ENCODE data around the gene SLC30A3. TPM values are rescaled to one million over a fixed set of nuclear protein-coding genes. Genes with fewer than 3 reads are reported as not detected.

The SLC30A3 gene
- total RNA-seq, 4 donors from 2014 or later = 0.44 TPM; not detected in 3

GRCh38 chr2:27209621-27210401 lies 53.0 kb downstream of the SLC30A3 start:
- DNase-seq (ENCODE audit: low spot score in 2 of 2) = no peak
- WGBS, 2 donors = 87 to 92% methylated on average over 6 of the region's 6 CpGs
- Histone ChIP-seq H3K9me3 (no peaks in the 10 kb centered on the region), H3K27ac (no peak overlapping the region), H3K4me1 (peaks cover 0 to 27% (median 9%) of the 10 kb centered on the region in 4 donors), H3K36me3 (peaks cover 0 to 51% (median 5%) of the 10 kb centered on the region in 3 donors), H3K4me3 (no peak overlapping the region), H3K27me3 (no peaks in the 10 kb centered on the region)
- no peak for TF ChIP-seq POLR2A (IDR thresholded peaks at IDR 0.05)
- no peak for TF ChIP-seq CTCF (IDR thresholded peaks at IDR 0.05)
- TF ChIP-seq EP300 (IDR thresholded peaks at IDR 0.05) = no peak

- H3K36me3 ChIP-seq = peaks cover 0 to 61% (median 5%) of the 10 kb centered on the region in 3 donors
- peaks cover 0 to 21% (median 9%) of the 10 kb centered on the region in 4 donors for H3K4me1 ChIP-seq
- no peak overlapping the region for H3K27ac ChIP-seq
- no peak overlapping the region for H3K4me3 ChIP-seq
- H3K27me3 ChIP-seq = no peaks in the 10 kb centered on the region
- no peaks in the 10 kb centered on the region for H3K9me3 ChIP-seq
- TF ChIP-seq CTCF (IDR thresholded peaks at IDR 0.05) (no peak), EP300 (IDR thresholded peaks at IDR 0.05) (no peak), POLR2A (IDR thresholded peaks at IDR 0.05) (no peak)
- WGBS, 2 donors = 83 to 86% methylated on average over 4 of the region's 4 CpGs
- no peak for DNase-seq (ENCODE audit: low spot score in 2 of 2)
Observed at GRCh38 chr2:27208486-27209050, 54.3 kb downstream of the SLC30A3 start.

GRCh38 chr2:27206346-27206745 lies 56.5 kb downstream of the SLC30A3 start:
- H3K27me3 ChIP-seq = no peaks in the 10 kb centered on the region
- TF ChIP-seq POLR2A (IDR thresholded peaks at IDR 0.05) (no peak), EP300 (IDR thresholded peaks at IDR 0.05) (no peak), CTCF (IDR thresholded peaks at IDR 0.05) (no peak)
- 90 to 96% methylated on average over 6 of the region's 6 CpGs for WGBS, 2 donors
- peaks cover 0 to 81% (median 5%) of the 10 kb centered on the region in 3 donors for H3K36me3 ChIP-seq
- no peak overlapping the region for H3K4me3 ChIP-seq
- no peak overlapping the region for H3K27ac ChIP-seq
- H3K4me1 ChIP-seq = peaks cover 0 to 10% (median 5%) of the 10 kb centered on the region in 4 donors
- H3K9me3 ChIP-seq = no peaks in the 10 kb centered on the region
- no peak for DNase-seq (ENCODE audit: low spot score in 2 of 2)

GRCh38 chr2:27205206-27205605 lies 57.6 kb downstream of the SLC30A3 start:
- 66 to 68% methylated on average over 8 of the region's 8 CpGs for WGBS, 2 donors
- peaks cover 0 to 1% (median 0%) of the 10 kb centered on the region in 4 donors for H3K4me1 ChIP-seq
- peaks cover 0 to 93% (median 5%) of the 10 kb centered on the region in 3 donors for H3K36me3 ChIP-seq
- no peak for DNase-seq (ENCODE audit: low spot score in 2 of 2)
- H3K9me3 ChIP-seq = no peaks in the 10 kb centered on the region
- H3K4me3 ChIP-seq = no peak overlapping the region
- H3K27me3 ChIP-seq = no peaks in the 10 kb centered on the region
- no peak overlapping the region for H3K27ac ChIP-seq
- TF ChIP-seq CTCF (IDR thresholded peaks at IDR 0.05) = no peak
- TF ChIP-seq EP300 (IDR thresholded peaks at IDR 0.05) = no peak
- TF ChIP-seq POLR2A (IDR thresholded peaks at IDR 0.05) = no peak

- Histone ChIP-seq H3K27ac (no peak overlapping the region), H3K27me3 (no peaks in the 10 kb centered on the region), H3K36me3 (peaks cover 0 to 96% (median 5%) of the 10 kb centered on the region in 3 donors), H3K4me3 (no peak overlapping the region), H3K4me1 (no peaks in the 10 kb centered on the region), H3K9me3 (no peaks in the 10 kb centered on the region)
- WGBS, 2 donors = 86 to 97% methylated on average over 7 to 8 of the region's 8 CpGs
- TF ChIP-seq CTCF (IDR thresholded peaks at IDR 0.05) = no peak
- DNase-seq (ENCODE audit: low spot score in 2 of 2) = no peak
Observed at GRCh38 chr2:27204566-27204965, 58.3 kb downstream of the SLC30A3 start.

Data from tibial nerve (tissue), 4 donors.